NCI-H146 treated with DMSO at 0.1 percent for 48 hours (cell line): ENCODE results near the gene STK11IP.

Experiments
- DNase-seq: peaks from one replicate; lab custom pipeline; 2025; ENCODE audit not compliant: unreplicated experiment; lab: John Stamatoyannopoulos, UW

The STK11IP gene, protein sequence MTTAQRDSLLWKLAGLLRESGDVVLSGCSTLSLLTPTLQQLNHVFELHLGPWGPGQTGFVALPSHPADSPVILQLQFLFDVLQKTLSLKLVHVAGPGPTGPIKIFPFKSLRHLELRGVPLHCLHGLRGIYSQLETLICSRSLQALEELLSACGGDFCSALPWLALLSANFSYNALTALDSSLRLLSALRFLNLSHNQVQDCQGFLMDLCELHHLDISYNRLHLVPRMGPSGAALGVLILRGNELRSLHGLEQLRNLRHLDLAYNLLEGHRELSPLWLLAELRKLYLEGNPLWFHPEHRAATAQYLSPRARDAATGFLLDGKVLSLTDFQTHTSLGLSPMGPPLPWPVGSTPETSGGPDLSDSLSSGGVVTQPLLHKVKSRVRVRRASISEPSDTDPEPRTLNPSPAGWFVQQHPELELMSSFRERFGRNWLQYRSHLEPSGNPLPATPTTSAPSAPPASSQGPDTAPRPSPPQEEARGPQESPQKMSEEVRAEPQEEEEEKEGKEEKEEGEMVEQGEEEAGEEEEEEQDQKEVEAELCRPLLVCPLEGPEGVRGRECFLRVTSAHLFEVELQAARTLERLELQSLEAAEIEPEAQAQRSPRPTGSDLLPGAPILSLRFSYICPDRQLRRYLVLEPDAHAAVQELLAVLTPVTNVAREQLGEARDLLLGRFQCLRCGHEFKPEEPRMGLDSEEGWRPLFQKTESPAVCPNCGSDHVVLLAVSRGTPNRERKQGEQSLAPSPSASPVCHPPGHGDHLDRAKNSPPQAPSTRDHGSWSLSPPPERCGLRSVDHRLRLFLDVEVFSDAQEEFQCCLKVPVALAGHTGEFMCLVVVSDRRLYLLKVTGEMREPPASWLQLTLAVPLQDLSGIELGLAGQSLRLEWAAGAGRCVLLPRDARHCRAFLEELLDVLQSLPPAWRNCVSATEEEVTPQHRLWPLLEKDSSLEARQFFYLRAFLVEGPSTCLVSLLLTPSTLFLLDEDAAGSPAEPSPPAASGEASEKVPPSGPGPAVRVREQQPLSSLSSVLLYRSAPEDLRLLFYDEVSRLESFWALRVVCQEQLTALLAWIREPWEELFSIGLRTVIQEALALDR

GRCh38 chr2:219597552-219598307, at the start of gene STK11IP:
Gene STK11IP, plus strand, starts transcription at chr2:219597857. Its CDS starts 263 bp downstream, at chr2:219598120.
- DNase-seq = peak; percentile 80

DNA sequence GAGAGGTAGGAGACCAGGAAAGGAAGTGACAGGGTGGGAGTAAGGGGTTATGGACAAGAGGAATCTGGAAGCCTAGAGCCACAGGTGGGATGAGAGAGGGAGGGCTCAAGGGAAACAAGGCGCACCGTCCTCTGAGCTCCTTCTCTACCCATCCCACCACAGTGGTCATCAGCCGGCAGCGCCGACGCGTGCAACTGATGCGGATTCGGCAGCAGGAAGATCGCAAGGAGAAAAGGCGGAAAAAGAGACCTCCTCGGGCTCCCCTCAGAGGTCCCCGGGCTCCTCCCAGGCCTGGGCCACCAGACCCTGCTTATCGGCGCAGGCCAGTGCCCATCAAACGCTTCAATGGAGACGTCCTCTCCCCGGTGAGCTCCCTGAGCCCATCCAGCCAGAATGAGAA, 48.7 kb upstream of the STK11IP start:
- no peak for DNase-seq

DNA sequence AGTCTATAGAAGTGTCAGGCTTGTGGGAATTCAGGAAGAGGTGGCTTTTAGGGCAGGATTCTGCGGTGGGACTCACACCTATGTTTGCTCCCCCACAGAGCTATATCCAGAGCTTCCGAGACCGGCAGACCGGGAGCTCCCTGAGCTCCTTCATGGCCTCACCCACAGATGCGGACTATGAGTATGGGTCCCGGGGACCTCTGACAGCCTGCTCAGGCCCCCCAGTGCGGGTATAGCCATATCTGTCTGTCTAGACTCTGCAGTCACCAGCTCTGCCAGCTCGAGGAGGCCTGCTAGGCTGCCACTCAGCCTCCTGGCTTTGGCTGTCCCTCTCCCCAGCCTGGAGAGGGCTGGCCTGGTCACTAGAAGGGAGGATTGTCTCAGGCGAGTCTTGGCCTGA, 48.0 kb upstream of the STK11IP start:
- no peak for DNase-seq

GRCh38 chr2:219551441-219552381, 45.9 kb upstream of the STK11IP start:
- DNase-seq = peak; percentile 52

GRCh38 chr2:219552382-219553167, 45.1 kb upstream of the STK11IP start:
- DNase-seq = peak; percentile 45

DNA sequence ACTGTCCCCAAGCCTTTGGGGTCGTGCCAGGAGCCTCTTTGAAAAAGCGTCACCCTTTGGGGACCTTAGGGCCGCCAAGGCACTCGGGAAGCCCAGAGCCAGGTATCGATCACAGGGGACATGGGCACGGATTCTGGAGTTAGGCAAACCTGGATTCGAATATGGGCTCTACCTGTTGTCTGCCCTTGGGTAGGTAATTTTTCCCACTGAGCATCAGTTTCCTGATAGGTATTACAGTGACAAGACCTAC, 44.6 kb upstream of the STK11IP start:
- no peak for DNase-seq

GRCh38 chr2:219553463-219553963, 44.1 kb upstream of the STK11IP start:
- no peak for DNase-seq

DNA sequence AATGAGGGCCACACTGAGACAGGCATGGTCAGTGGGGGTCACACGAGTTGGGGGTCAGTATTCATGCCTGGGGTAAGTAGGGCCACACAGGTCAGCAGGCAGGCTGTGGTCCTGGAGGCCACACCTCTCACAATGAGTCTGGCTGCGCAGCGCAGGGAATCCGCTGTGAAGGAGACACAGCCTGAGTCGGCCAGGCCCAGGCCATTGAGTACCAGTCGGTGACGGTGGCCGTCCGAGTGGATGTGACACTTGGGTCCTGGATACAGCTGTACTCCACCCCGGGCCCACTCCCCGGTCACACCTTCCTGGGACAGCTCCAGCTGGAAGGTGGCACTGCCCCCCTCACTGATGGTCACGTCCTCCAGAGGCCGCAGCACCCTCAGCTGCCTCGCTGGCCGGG, 43.3 kb upstream of the STK11IP start:
- DNase-seq = no peak

DNA sequence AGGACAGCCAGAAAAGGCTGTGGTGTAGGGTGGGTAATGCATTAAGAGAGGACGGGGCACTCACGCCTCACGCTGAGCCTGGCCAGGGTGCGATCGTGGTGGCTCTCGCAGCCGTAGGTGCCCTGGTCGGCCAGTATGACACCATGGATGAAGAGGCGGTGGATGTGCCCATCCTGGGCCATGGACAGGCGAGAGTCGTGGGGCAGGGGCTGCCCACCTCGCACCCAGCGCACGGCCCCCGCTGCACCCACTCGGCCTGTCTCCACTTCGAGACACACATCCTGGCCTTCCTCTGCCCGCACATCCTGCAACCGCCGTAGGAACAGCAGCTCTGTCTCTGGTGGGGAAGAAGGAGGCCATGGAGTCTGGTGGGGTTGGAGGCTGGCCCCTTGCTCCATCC, 41.7 kb upstream of the STK11IP start:
- no peak for DNase-seq

GRCh38 chr2:219556413-219556812, 41.2 kb upstream of the STK11IP start:
- no peak for DNase-seq

DNA sequence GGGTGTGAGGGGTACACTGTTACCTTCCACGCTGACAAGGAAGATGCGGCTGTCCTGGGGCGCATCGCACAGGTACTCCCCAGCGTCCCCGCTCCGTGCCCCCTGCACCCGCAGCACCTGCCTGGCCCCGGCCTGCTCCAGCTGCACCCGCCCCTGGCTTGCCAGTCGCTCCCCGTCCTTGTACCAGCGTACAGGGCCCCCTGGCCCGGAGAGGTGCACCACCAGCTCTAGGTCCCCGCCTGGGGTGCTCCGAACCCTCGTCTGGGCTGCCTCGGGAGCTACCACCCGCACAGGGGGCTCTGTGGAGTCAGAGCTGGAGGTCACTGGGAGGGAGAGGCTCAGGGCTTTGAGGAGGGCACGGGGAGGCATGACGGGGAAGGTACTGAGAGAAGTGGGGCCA, 40.3 kb upstream of the STK11IP start:
- DNase-seq = no peak

DNA sequence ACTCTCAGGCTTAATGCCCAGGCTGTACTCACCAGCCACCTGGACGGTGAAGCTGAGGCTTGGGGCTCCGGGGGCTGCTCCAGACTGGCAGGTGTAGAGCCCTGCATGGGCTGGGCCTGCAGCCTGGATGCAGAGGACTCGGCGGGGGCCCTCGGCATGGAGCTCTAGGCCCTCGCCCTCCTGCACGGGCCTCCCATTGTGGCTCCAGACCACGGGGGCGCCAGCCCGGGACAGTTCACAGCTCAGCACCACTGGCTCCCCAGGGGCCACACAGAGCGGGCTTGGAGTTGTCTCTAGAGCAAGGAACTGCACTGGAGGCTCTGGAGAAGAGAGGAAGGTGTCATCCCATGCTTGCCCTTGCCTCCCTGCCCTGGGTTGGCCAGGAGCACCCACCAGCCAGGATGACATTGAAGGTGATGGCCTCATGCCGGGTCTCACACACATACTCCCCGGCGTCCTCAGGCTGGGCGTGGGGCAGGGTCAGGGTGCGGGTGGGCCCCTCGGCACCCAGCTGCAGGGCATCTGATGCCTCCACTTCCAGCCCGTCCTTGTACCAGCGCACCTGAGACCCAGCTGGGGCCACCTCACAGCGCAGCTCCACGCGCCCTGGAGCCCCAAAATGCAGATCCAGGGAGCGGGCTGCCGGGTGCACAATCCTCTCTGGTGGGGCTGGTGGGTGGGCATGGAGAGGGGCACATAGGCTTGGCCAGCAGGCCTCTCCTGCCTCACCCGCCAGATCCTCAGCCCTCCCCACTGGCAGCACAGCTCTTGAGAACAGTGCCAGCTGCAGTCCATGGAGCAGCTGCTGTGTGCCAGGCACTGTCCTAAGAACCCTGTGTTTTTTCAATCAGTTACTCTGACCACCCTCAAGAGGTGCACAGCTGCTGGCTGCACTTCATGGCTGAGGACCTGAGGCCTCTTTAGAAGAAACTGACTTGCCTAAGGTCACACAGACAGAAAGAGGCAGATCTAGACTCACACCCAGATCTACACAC, 39.6 kb upstream of the STK11IP start:
- no peak for DNase-seq

GRCh38 chr2:219559156-219559915, 38.3 kb upstream of the STK11IP start:
- DNase-seq = no peak

GRCh38 chr2:219560037-219560892, 37.4 kb upstream of the STK11IP start:
- DNase-seq = no peak

- no peak for DNase-seq
Observed at GRCh38 chr2:219560893-219561178, 36.8 kb upstream of the STK11IP start.
